Activated CD4-positive, alpha-beta memory T cell treated with anti-CD3 and anti-CD28 coated beads, Interleukin-2, amount 10 ng/mL, durations not matched to agents 7 days and 5 days (primary cell): Measurements from ENCODE around the gene FSIP2. TPM values are rescaled to one million over a fixed set of nuclear protein-coding genes. Genes with fewer than 3 reads are reported as not detected.
"Not testable (repeated sequence)": the region's sequence is repeated elsewhere in the genome, so short reads cannot be mapped to it uniquely, and the experiment has no call there.

Experiments used
- CTCF ChIA-PET: fragments of 350-600 bp; sonication (Branson Sonifier 250); formaldehyde crosslinking; loops from one replicate; lab custom pipeline; 2021; ENCODE audit warnings: antibody characterized with exemption, inconsistent platforms; lab: Charles Lee
- POLR2A ChIA-PET: fragments of 350-600 bp; sonication (Branson Sonifier 250); formaldehyde crosslinking; loops from one replicate; lab custom pipeline; 2021; ENCODE audit warnings: antibody characterized with exemption; lab: Charles Lee
- DNase-seq: peaks from one replicate; pipeline ENCODE4 v3.0.0-alpha.2; 2020
- H3K27ac Mint-ChIP-seq: one replicate; pipeline ENCODE4 v1.8.0; 2021; ENCODE audit warnings: mild to moderate bottlenecking, mixed read lengths
- H3K27me3 Mint-ChIP-seq: one replicate; pipeline ENCODE4 v1.8.0; 2021; ENCODE audit warnings: mixed read lengths
- H3K36me3 Mint-ChIP-seq: one replicate; pipeline ENCODE4 v1.8.0; 2021; ENCODE audit warnings: low read depth, mixed read lengths
- H3K4me1 Mint-ChIP-seq: one replicate; pipeline ENCODE4 v1.8.0; 2021; ENCODE audit warnings: mixed read lengths
- H3K4me3 Mint-ChIP-seq: one replicate; pipeline ENCODE4 v1.8.0; 2021; ENCODE audit warnings: mild to moderate bottlenecking, mixed read lengths
- H3K9me3 Mint-ChIP-seq: one replicate; pipeline ENCODE4 v1.8.0; 2021; ENCODE audit warnings: mixed read lengths
- total RNA-seq, 2 experiments: library from RNA; stranded (reverse); gene quantifications; one replicate each; pipeline ENCODE4 v1.2.3, GENCODE V29; 2021

Gene FSIP2
- total RNA-seq, 2 experiments from 2014 or later, result 0.15 TPM; not detected in 1

DNA sequence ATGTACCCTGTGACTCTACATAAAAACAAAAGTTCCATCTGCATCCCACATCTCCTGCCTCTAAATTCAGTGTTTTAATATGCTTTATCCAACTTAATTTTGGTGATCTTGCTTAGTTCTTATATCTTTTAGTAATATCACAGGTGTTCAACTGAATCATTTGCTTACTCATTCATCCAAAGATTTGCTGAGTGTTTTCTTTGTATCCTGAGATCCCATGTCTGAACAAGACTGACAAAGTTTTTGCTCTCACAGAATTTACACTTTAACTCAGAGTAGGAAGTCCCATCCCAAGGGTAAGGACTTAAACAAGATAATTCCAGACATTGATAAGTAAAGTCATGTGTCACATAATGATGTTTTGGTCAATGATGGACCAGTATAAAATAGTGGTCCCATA is 87.0 kb downstream of the FSIP2 start:
- no peaks in the 10 kb centered on the region for H3K4me1 Mint-ChIP-seq
- ChIA-PET POLR2A (no interaction called here), CTCF (no interaction called here)
- no peaks in the 10 kb centered on the region for H3K36me3 Mint-ChIP-seq
- H3K9me3 Mint-ChIP-seq, result no peaks in the 10 kb centered on the region
- DNase-seq, result no peak
- H3K27me3 Mint-ChIP-seq, result no peaks in the 10 kb centered on the region
- no peak overlapping the region for H3K4me3 Mint-ChIP-seq
- H3K27ac Mint-ChIP-seq, result no peak overlapping the region

GRCh38 chr2:185828326-185828725 is 89.7 kb downstream of the FSIP2 start:
- Mint-ChIP-seq H3K27me3 (no peaks in the 10 kb centered on the region), H3K9me3 (peaks cover 2% of the 10 kb centered on the region), H3K36me3 (no peaks in the 10 kb centered on the region), H3K4me3 (no peak overlapping the region), H3K4me1 (no peaks in the 10 kb centered on the region), H3K27ac (no peak overlapping the region)
- CTCF ChIA-PET, result no interaction called here
- DNase-seq, result no peak
- POLR2A ChIA-PET, result no interaction called here

DNA sequence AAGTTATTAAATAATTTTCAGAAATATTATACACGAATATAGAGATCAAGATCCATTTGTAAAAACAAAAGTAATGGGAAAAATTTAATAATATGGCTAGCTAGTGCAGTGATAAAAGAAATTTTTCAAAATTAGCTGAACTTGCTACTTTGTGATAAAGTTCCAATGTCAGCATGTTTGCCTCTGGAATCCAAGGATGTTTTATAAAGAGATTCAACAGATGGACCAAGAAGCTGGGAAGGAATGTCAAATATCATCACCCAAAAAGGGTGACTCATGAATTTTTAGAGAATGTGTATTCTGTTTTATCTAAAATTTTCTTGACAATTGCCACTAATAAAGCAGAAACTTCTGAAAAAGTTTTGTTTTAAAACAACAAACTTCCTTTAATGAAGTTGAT is 95.3 kb downstream of the FSIP2 start:
- ChIA-PET CTCF (no interaction called here), POLR2A (no interaction called here)
- H3K9me3 Mint-ChIP-seq, result peaks cover 10% of the 10 kb centered on the region
- DNase-seq, result no peak
- no peaks in the 10 kb centered on the region for H3K36me3 Mint-ChIP-seq
- no peak overlapping the region for H3K27ac Mint-ChIP-seq
- no peaks in the 10 kb centered on the region for H3K4me1 Mint-ChIP-seq
- no peaks in the 10 kb centered on the region for H3K27me3 Mint-ChIP-seq
- no peak overlapping the region for H3K4me3 Mint-ChIP-seq

- DNase-seq, result no peak
- POLR2A ChIA-PET, result no interaction called here
- peaks cover 10% of the 10 kb centered on the region for H3K9me3 Mint-ChIP-seq
- no peak overlapping the region for H3K4me3 Mint-ChIP-seq
- no peaks in the 10 kb centered on the region for H3K36me3 Mint-ChIP-seq
- CTCF ChIA-PET, result no interaction called here
- H3K27ac Mint-ChIP-seq, result no peak overlapping the region
- H3K27me3 Mint-ChIP-seq, result no peaks in the 10 kb centered on the region
- H3K4me1 Mint-ChIP-seq, result no peaks in the 10 kb centered on the region
These were observed 97.4 kb downstream of the FSIP2 start for GRCh38 chr2:185835974-185836373.

DNA sequence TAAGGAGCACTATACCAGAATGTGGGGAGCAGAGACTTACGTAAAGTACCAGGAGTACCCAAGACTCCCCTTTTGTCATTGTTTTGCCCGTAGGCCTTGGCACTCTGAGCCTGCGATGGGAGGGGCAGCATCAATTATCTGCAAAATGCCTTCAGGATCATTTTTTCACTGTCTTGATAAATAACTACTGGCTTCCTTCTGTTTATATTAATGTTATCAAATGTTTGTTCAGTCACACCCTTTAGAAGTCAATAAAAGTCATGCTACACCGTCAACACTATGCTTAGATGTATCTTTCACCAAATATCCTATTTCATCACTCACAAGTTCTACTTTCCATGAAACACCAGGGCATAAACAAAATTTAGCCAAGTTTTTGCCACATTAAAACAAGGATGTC is 116.3 kb downstream of the FSIP2 start:
- no peak for DNase-seq
- Mint-ChIP-seq H3K4me1 (no peaks in the 10 kb centered on the region), H3K4me3 (no peak overlapping the region), H3K9me3 (peaks cover 8% of the 10 kb centered on the region), H3K27me3 (no peaks in the 10 kb centered on the region), H3K36me3 (no peaks in the 10 kb centered on the region), H3K27ac (no peak overlapping the region)
- ChIA-PET CTCF (no interaction called here), POLR2A (no interaction called here)

GRCh38 chr2:185857691-185858090 is 119.1 kb downstream of the FSIP2 start:
- H3K27me3 Mint-ChIP-seq, result no peaks in the 10 kb centered on the region
- H3K27ac Mint-ChIP-seq, result no peak overlapping the region
- H3K4me1 Mint-ChIP-seq, result no peaks in the 10 kb centered on the region
- no peak for DNase-seq
- no peaks in the 10 kb centered on the region for H3K36me3 Mint-ChIP-seq
- no peak overlapping the region for H3K4me3 Mint-ChIP-seq
- ChIA-PET CTCF (no interaction called here), POLR2A (no interaction called here)
- peaks cover 6% of the 10 kb centered on the region for H3K9me3 Mint-ChIP-seq

GRCh38 chr2:185859506-185859905 is 120.9 kb downstream of the FSIP2 start:
- H3K36me3 Mint-ChIP-seq, result no peaks in the 10 kb centered on the region
- no peak overlapping the region for H3K4me3 Mint-ChIP-seq
- CTCF ChIA-PET, result no interaction called here
- DNase-seq, result no peak
- no peak overlapping the region for H3K27ac Mint-ChIP-seq
- no peaks in the 10 kb centered on the region for H3K27me3 Mint-ChIP-seq
- no peaks in the 10 kb centered on the region for H3K4me1 Mint-ChIP-seq
- peaks cover 8% of the 10 kb centered on the region for H3K9me3 Mint-ChIP-seq
- POLR2A ChIA-PET, result no interaction called here

DNA sequence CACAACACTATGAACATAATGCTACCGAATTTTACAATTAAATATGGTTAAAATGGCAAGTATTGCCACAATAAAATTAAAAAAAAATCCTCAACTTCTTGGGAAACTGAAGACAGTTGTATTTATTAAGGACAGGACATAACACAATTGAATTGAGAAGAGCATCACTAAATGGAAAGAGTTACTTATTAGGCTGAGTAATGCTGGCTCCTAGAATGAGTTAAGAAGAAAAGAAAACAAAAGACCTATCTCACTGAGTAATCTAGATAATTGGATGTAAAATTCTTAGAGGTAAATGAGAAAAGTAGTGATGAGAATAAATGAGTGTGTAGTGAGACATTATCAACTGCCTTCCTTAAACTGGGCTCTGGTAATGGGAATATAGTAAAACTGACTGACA is 121.7 kb downstream of the FSIP2 start:
- CTCF ChIA-PET, result no interaction called here
- DNase-seq, result no peak
- no peak overlapping the region for H3K4me3 Mint-ChIP-seq

GRCh38 chr2:185862657-185863398 is 124.2 kb downstream of the FSIP2 start:
- no peak overlapping the region for H3K27ac Mint-ChIP-seq
- ChIA-PET POLR2A (no interaction called here), CTCF (no interaction called here)
- no peaks in the 10 kb centered on the region for H3K36me3 Mint-ChIP-seq
- H3K27me3 Mint-ChIP-seq, result no peaks in the 10 kb centered on the region
- H3K9me3 Mint-ChIP-seq, result peaks cover 4% of the 10 kb centered on the region
- no peak overlapping the region for H3K4me3 Mint-ChIP-seq
- no peak for DNase-seq
- H3K4me1 Mint-ChIP-seq, result no peaks in the 10 kb centered on the region

More for the DNA sequence above, 121.7 kb downstream of the FSIP2 start:
- Mint-ChIP-seq H3K27ac (no peak overlapping the region), H3K9me3 (peaks cover 4% of the 10 kb centered on the region), H3K36me3 (no peaks in the 10 kb centered on the region), H3K4me1 (no peaks in the 10 kb centered on the region), H3K27me3 (no peaks in the 10 kb centered on the region)
- POLR2A ChIA-PET, result no interaction called here

DNA sequence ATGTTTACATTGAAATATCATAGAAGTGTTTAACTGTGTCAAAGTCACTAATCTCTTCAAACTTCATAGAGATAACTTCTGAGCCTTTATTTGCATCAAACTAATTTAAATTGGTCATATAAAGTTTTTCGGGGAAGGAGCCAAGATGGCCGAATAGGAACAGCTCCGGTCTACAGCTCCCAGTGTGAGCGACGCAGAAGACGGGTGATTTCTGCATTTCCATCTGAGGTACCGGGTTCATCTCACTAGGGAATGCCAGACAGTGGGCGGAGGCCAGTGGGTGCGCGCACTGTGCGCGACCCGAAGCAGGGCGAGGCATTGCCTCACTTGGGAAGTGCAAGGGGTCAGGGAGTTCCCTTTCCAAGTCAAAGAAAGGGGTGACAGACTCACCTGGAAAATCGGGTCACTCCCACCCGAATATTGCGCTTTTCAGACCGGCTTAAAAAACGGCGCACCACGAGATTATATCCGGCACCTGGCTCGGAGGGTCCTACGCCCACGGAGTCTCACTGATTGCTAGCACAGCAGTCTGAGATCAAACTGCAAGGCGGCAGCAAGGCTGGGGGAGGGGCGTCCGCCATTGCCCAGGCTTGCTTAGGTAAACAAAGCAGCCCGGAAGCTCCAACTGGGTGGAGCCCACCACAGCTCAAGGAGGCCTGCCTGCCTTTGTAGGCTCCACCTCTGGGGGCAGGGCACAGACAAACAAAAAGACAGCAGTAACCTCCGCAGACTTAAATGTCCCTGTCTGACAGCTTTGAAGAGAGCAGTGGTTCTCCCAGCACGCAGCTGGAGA is 126.1 kb downstream of the FSIP2 start:
- CTCF ChIA-PET, POLR2A ChIA-PET: not testable (repeated sequence)

GRCh38 chr2:185875136-185875931 is 136.7 kb downstream of the FSIP2 start:
- H3K4me1 Mint-ChIP-seq, result no peaks in the 10 kb centered on the region
- no peaks in the 10 kb centered on the region for H3K36me3 Mint-ChIP-seq
- H3K4me3 Mint-ChIP-seq, result no peak overlapping the region
- CTCF ChIA-PET, result no interaction called here
- no peak overlapping the region for H3K27ac Mint-ChIP-seq
- peaks cover 3% of the 10 kb centered on the region for H3K9me3 Mint-ChIP-seq
- no peak for DNase-seq
- no peaks in the 10 kb centered on the region for H3K27me3 Mint-ChIP-seq
- POLR2A ChIA-PET, result no interaction called here

More for the DNA sequence above, 126.1 kb downstream of the FSIP2 start:
- not testable (repeated sequence) for H3K36me3 Mint-ChIP-seq, H3K4me1 Mint-ChIP-seq, H3K4me3 Mint-ChIP-seq, H3K27me3 Mint-ChIP-seq, DNase-seq, H3K27ac Mint-ChIP-seq, H3K9me3 Mint-ChIP-seq

DNA sequence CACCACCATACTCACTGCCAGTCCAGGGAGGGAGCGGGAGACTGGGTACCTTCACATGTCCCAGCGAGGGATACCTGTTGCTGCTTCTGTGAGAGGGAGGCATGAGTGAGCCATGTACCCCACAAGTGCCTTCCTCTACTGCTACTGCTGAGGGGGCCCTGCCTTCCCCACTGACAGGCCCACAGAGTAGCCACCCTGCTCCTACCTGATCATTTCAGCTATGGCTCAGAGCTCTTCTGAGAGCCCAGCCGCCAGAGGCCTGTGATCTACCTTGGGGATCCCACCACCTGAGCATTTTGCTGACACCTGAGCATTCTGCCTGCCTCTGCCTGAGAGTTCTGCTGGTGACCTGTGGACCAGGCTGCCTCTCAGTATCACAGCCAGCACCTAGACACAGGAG is 137.6 kb downstream of the FSIP2 start:
- H3K27me3 Mint-ChIP-seq, result no peaks in the 10 kb centered on the region

GRCh38 chr2:185880396-185880795 is 141.8 kb downstream of the FSIP2 start:
- ChIA-PET POLR2A (no interaction called here), CTCF (no interaction called here)
- Mint-ChIP-seq H3K9me3 (peaks cover 3% of the 10 kb centered on the region), H3K4me3 (no peak overlapping the region), H3K4me1 (no peaks in the 10 kb centered on the region), H3K27ac (no peak overlapping the region), H3K36me3 (no peaks in the 10 kb centered on the region), H3K27me3 (no peaks in the 10 kb centered on the region)
- DNase-seq, result no peak

More for the DNA sequence above, 137.6 kb downstream of the FSIP2 start:
- DNase-seq, result no peak
- Mint-ChIP-seq H3K36me3 (no peaks in the 10 kb centered on the region), H3K4me1 (no peaks in the 10 kb centered on the region), H3K4me3 (no peak overlapping the region), H3K27ac (no peak overlapping the region), H3K9me3 (peaks cover 3% of the 10 kb centered on the region)
- POLR2A ChIA-PET, result no interaction called here
- CTCF ChIA-PET, result no interaction called here
